ENCODE results near the gene CDR2.

Gene CDR2

DNA sequence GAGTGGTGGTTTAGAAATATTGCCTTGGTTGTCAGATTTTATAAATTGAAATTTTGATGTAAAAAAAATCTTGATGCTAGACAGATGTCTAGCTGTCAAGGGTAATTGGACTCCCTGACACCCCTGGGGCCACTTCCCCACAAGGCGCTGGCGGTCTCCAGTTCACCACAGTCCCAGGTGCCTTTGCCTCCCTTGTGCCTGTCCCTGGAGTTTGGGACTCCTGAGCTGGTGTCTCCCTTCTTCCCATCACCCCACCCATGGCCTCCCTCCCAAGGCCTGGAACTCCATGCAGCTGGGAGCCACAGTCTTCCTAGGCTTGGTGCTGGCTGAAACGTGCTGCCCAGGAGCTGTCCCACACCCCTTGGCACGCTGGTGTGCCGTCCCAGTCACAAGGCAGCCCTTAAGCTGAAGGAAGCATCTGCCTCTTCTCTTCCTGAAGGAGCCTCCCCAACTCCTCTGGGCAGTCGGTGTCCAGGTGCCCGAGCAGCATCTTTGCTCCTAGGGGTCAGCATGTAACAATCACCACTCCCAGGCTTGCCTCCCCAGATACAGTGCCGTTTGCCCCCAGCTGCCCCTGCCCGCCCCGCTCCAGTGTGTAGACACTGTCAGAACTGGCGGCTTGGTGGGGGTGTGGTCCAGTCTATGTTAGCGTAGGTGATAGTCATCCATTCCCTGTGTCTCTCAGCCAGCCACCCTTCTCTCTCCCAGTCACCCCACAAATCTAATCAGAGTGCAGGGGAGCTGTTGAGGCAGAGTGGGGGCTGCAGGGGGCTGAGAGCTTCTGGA lies 51.1 kb downstream of the CDR2 start:
- DNase-seq, result no peak

- no peak for DNase-seq
These were observed 51.7 kb downstream of the CDR2 start for GRCh38 chr16:22322741-22323140.

GRCh38 chr16:22322021-22322471 lies 52.4 kb downstream of the CDR2 start:
- DNase-seq, result no peak

DNA sequence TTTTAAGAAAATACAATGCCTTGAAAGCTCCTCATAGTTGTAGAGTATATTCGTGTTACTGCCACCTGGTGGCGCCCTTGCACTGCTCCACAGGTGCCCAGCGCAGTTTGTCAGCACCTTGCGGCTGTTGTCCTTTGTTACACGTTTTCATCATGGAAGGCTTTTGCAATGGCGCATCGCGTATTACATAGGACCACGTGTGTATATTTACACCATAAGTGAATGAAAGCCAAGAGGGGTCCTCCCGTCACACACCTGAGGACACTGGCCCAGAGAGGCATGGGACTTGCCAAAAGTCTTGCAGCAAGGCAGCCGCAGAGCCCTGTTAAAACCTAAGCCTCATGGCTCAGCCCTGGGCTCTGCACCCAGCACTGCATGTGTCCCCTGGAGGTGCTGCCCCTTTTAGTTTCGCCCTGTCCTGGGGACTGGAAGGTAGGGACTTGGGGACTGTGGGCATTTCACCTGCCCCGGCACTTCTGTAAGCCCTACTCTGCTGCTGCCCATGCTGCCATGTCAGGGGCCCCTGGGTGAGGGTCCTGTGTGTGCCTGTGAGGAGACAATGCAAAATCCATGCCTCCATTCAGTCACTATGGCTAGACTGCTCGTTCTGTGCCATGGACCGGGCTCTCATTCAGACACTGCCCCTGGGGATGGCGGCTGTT lies 52.9 kb downstream of the CDR2 start:
- peak; percentile 54 for DNase-seq

DNA sequence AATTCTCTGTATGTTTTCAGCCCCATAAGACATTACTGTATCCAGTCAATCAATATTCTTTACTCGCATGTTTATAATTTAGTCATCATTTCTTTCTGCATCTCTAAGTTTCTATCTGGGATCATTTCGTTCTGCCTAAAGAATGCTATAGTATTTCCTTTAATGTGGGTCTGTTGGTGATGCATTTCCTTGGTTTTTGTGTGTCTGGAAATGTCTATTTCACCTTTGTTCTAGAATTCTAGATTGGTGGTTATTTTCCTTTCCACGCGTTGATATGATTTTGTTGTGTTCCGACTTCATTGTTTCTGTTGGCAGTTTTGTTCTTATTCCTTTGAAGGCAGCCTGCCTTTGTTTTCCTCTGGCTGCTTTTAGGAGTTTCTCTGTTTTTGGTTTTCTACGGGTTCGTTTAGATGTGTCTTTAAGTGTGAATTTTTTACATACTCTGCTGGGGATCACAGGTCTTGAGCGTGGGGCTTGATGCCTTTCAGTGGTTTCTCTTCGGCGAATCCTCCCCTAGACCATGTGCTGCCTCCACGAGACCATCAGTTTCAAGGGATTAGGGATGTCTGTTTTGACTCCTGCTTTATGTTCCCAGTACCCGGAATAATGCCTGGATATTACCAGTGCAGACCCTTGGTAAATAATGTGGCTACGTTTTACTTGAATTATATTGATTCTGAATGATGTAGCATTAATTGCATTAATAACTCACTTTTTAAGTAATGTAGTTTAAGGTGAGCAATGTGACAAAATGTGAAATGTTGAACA lies 53.7 kb downstream of the CDR2 start:
- DNase-seq, result no peak

DNA sequence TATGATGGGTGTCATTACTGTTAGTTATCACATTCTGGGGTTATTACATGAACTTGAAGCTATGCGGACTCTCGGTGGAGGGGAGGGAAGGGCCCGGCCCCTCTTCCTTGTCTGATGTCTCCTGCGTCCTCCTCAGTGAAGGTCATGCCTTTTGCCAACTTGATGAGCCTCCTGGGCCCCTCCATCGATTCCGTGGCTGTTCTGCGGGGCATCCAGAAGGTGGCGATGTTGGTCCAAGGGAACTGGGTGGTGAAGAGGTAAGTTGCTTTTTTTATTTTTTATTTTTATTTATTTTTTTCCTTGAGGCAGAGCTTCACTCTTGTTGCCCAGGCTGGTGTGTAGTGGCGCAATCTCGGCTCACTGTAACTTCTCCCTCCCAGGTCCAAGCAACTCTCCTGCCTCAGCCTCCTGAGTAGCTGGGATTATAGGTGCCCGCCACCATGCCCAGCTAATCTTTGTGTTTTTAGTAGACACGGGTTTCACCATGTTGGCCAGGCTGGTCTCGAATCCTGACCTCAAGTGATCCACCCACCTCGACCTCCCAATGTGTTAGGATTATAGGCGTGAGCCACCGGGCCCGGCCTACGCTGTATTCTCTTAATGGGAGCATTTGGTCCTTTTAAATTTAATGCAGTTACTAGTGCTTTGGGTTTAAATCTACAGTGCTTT lies 55.6 kb downstream of the CDR2 start:
- no peak for DNase-seq

- DNase-seq, result no peak
These were observed 56.8 kb downstream of the CDR2 start for GRCh38 chr16:22317625-22318024.

DNA sequence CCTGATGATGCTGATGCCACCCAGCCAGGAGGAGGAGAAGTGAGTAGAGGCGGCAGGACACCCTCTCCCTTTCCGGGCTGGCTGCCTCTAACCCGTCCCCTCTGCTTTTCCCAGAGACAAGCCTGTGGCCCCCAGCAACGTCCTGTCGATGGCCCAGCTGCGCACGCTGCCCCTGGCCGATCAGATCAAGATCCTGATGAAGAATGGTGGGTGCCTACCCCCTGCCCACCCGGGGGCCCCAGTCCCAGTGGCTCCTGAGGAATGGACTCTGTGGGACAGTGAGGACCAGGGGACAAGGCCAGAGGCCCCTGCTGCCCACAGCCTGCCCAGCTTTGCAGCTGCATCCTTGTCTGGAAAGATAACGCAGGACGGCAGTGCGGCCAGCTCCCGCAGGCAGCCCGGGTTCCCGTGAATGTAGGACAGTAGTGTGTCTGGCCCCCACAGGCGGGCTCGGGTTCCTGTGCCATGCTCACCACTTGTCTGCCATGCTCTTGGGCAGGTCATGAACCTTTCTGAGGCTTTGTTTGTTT lies 57.4 kb downstream of the CDR2 start:
- no peak for DNase-seq

DNA sequence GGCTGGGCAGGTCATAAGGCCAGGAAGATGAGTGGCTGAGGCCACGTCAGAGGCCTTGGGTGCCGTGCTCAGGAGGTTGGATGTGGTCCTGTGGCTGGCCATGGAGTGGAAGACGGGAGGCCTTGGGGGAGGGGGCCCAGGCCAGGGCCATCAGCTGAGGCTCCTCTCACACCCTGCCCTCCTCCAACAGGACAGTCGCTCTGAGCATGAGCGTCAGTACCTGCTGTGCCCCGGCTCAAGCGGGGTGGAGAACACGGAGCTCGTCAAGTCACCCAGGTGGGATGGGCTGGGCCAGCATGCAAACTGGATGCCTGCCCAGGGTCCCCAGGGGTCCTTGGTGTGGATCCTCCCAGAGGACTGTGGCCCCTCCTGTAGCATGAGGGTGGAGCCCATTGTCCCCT lies 58.0 kb downstream of the CDR2 start:
- DNase-seq, result no peak

GRCh38 chr16:22315979-22316378 lies 58.4 kb downstream of the CDR2 start:
- DNase-seq, result no peak

- DNase-seq, result no peak
These were observed 59.5 kb downstream of the CDR2 start for GRCh38 chr16:22314661-22315626.

GRCh38 chr16:22313876-22314470 lies 60.4 kb downstream of the CDR2 start:
- DNase-seq, result no peak

DNA sequence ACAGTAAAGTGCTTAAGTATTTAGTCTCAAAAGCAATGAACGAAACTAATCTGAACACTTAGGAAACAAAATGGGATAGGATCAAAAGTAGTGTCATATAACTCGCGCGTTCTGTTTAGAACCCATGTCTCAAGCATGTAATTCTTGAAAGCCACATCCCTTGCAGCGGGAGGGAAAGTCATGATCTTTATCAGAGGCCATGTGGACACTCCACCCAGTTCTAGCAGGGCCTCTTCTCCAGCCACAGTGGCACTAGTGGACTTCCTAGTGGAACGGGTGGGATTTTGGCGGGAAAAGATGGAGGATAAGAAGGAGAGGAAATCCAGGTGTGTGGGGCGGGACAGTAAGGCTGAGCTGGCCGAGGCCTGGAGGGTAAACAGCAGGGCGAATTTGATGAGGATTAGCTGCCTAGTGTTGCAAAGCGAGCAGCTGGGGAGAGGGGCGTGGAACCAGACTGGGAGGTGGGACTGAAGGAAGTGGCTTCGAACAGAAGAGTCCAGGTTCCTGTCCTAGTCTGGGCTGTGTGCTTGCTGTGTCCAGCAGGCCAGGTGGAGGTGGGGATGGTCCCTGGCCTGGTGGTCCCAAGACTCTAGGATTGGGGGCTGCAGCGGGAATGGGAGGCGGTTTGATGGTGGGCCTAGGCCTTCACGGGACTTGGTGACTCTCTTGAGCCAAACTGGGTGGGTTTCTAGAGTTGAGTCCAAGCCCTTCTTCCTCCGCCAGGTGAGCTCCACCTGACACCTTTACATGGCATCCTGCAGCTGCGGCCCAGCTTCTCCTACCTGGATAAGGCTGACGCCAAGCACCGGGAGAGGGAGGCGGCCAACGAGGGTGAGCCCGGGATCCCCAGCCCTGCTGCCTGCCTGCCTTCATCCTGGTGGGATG lies 61.3 kb downstream of the CDR2 start:
- no peak for DNase-seq

DNA sequence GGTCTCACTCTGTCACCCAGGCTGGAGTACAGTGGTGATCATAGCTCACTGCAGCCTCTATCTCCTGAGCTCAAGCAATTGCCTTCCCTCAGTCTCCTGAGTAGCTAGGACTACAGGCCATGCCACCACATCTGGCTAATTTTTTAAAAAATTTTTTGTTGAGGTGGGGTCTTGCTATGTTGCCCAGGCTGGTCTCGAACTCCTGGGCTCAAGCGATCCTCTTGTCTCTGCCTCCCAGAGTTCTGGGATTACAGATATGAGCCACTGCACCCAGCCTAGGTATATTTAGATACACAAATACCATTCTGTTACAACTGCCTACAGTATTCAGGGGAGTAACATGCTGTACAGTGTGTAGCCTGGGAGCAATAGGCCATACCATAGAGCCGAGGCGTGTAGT lies 62.9 kb downstream of the CDR2 start:
- DNase-seq, result no peak

GRCh38 chr16:22308824-22309520 lies 65.4 kb downstream of the CDR2 start:
- DNase-seq, result no peak

GRCh38 chr16:22307838-22308237 lies 66.6 kb downstream of the CDR2 start:
- no peak for DNase-seq

- DNase-seq, result no peak
These were observed 67.6 kb downstream of the CDR2 start for GRCh38 chr16:22306788-22307187.

GRCh38 chr16:22304411-22304810 lies 70.0 kb downstream of the CDR2 start:
- DNase-seq, result no peak

GRCh38 chr16:22302776-22303363 lies 71.5 kb downstream of the CDR2 start:
- DNase-seq, result no peak
